ENCODE results near the gene LRRC74B. TPM values are rescaled to one million over a fixed set of nuclear protein-coding genes. Genes with fewer than 3 reads are reported as not detected.

LRRC74B gene
- total and polyA plus RNA-seq, 4 donors = 0.97 to 9.0 (median 2.3) TPM

DNA sequence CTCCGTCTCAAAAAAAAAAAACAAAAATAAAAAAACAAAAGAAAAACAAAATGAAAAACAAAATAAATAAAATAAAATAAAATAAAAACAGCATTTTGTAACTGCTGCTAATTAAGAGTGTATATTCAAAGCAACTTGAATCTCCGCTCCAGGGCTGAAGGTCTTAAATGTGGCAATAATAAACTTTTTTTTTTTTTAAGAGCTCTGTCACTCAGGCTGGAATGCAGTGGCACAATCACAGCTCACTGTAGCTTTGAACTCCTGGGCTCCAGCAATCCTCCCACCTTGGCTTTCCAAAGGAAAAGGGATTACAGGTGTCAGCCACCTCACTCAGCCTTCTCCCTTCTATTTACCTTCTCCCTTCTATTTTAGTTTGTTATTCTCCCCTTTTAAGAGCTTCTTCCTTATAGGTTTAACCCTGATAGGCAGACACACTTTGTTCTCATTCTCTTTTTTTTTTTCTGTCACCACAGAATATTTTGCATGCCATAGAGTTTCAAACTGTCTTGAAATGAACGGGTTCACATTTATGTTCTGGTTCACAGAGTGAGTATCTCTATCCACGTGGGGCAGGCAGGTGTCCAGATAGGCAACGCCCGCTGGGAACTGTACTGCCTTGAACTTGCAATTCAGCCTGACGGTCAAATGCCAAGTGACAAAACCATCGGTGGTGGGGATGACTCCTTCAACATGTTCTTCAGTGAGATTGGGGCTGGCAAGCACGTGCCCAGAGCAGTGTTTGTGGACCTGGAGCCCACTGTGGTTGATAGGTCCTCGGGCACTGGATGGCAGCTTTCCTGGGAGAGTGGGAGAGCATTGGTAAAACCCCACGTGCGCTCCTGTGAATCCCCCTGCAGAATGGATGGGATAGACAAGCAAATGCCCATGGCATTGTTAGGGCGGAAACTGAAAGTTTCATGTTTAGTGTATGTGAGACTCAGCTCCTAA lies 19.4 kb downstream of the LRRC74B start:
- no peaks in the 10 kb centered on the region for H3K9me3 ChIP-seq (ENCODE audit: control insufficient read depth in 4 of 4, insufficient read depth in 3 of 4, low read length in 3 of 4)
- TF ChIP-seq, protein P1, sequence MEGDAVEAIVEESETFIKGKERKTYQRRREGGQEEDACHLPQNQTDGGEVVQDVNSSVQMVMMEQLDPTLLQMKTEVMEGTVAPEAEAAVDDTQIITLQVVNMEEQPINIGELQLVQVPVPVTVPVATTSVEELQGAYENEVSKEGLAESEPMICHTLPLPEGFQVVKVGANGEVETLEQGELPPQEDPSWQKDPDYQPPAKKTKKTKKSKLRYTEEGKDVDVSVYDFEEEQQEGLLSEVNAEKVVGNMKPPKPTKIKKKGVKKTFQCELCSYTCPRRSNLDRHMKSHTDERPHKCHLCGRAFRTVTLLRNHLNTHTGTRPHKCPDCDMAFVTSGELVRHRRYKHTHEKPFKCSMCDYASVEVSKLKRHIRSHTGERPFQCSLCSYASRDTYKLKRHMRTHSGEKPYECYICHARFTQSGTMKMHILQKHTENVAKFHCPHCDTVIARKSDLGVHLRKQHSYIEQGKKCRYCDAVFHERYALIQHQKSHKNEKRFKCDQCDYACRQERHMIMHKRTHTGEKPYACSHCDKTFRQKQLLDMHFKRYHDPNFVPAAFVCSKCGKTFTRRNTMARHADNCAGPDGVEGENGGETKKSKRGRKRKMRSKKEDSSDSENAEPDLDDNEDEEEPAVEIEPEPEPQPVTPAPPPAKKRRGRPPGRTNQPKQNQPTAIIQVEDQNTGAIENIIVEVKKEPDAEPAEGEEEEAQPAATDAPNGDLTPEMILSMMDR (IDR thresholded peaks at IDR 0.05; ENCODE audit: control extremely low read depth, extremely low read depth) = no peak
- H3K9ac ChIP-seq (ENCODE audit: insufficient read depth in 1 of 2, low read length in 2 of 2) = no peak overlapping the region
- no peak overlapping the region for H3K27ac ChIP-seq (ENCODE audit: low read depth in 1 of 2, low read length in 1 of 2)
- WGBS, 2 donors = 62 to 74% methylated on average over 13 of the region's 13 CpGs
- no peaks in the 10 kb centered on the region for H3K36me3 ChIP-seq (ENCODE audit: control insufficient read depth in 4 of 4, insufficient read depth in 4 of 4, low read length in 4 of 4)
- ATAC-seq (ENCODE audit: insufficient read depth, low FRiP score) (no peak), DNase-seq (no peak)
- H3K4me3 ChIP-seq = no peak overlapping the region
- H3K4me1 ChIP-seq (ENCODE audit: control insufficient read depth in 5 of 5, insufficient read depth in 5 of 5, low read length in 5 of 5) = no peaks in the 10 kb centered on the region
- H3K27me3 ChIP-seq (ENCODE audit: control insufficient read depth in 3 of 3, insufficient read depth in 3 of 3, low read length in 2 of 3) = peaks cover 0 to 4% (median 3%) of the 10 kb centered on the region in 3 donors

DNA sequence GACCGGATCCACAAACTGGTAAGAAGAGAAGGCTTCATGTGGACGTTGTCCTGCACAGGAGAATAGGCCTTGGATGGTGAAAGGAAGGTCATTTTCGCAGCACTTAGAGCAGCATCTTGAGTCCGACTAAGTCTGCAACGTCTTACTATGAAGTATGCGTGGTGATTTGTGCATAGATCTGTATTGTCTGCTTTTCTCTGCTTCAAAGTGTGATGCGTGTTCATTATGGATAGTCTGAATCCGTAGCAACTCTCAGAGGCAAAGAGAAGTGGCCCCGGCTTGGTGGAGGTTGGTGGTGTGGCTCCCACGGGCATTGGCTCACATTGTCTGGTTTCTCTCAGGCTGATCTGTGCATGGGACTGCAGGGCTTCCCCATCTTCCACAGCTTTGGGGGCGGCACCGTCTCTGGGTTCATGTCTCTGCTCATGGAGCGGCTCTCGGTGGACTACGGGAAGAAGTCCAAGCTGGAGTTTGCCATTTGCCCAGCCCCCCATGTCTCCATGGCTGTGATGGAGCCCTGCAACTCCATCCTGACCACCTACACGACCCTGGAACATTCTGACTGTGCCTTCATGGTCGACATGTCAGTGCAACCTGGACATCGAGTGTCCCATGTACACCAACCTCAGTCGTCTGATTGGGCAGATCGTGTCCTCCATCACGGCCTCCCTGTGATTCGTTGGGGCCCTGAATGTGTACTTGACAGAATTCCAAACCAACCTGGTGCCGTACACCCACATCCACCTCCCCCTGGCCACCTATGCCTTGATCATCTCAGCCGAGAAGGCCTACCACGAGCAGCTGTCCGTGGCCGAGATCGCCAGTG lies 21.5 kb downstream of the LRRC74B start:
- TF ChIP-seq, protein P1 (IDR thresholded peaks at IDR 0.05; ENCODE audit: control extremely low read depth, extremely low read depth) = no peak
- Histone ChIP-seq H3K9me3 (ENCODE audit: control insufficient read depth in 4 of 4, insufficient read depth in 3 of 4, low read length in 3 of 4) (no peaks in the 10 kb centered on the region), H3K36me3 (ENCODE audit: control insufficient read depth in 4 of 4, insufficient read depth in 4 of 4, low read length in 4 of 4) (no peaks in the 10 kb centered on the region), H3K27ac (ENCODE audit: low read depth in 1 of 2, low read length in 1 of 2) (no peak overlapping the region), H3K27me3 (ENCODE audit: control insufficient read depth in 3 of 3, insufficient read depth in 3 of 3, low read length in 2 of 3) (peaks cover 0 to 4% (median 3%) of the 10 kb centered on the region in 3 donors), H3K9ac (ENCODE audit: insufficient read depth in 1 of 2, low read length in 2 of 2) (no peak overlapping the region), H3K4me1 (ENCODE audit: control insufficient read depth in 5 of 5, insufficient read depth in 5 of 5, low read length in 5 of 5) (no peaks in the 10 kb centered on the region), H3K4me3 (no peak overlapping the region)
- no peak for ATAC-seq (ENCODE audit: insufficient read depth, low FRiP score)
- DNase-seq = no peak
- 87 to 93% methylated on average over 28 of the region's 28 CpGs for WGBS, 2 donors

DNA sequence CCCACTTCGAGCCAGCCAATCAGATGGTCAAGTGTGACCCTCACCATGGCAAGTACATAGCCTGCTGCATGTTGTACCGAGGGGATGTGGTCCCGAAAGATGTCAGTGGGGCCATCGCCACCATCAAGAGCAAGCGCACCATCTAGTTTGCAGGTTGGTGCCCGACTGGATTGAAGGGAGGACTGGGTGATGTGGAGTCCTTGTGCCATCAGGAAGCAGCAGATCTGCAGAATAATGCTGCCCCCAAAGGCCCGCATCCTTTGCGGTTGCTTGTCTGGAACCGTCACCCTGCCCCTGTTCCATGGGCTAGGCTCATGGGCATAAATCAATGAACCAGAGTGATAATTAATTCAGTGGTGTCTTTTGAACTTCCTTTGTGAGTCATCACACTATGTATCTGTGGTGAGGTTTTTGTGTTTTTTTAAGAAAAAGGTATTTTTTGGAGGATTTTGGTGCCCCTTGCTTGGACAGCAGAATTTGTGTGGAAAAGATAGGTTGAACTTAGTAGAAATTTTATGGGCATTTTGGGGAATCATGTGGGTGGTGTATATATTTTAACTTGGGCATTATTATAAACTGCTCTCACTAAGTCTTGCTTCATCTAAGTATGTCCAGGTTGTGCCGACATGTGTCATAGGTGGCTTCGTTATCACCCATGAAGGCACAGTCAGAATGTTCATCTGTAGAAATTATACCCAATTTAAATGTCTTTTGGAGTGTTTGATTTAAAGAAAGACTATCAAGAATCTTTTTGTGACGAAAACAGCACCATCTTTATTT lies 22.3 kb downstream of the LRRC74B start:
- TF ChIP-seq, protein P1 (IDR thresholded peaks at IDR 0.05; ENCODE audit: control extremely low read depth, extremely low read depth) = no peak
- H3K36me3 ChIP-seq (ENCODE audit: control insufficient read depth in 4 of 4, insufficient read depth in 4 of 4, low read length in 4 of 4) = no peaks in the 10 kb centered on the region

More for the DNA sequence above, 22.3 kb downstream of the LRRC74B start:
- Histone ChIP-seq H3K4me3 (no peak overlapping the region), H3K9ac (ENCODE audit: insufficient read depth in 1 of 2, low read length in 2 of 2) (no peak overlapping the region), H3K9me3 (ENCODE audit: control insufficient read depth in 4 of 4, insufficient read depth in 3 of 4, low read length in 3 of 4) (no peaks in the 10 kb centered on the region), H3K4me1 (ENCODE audit: control insufficient read depth in 5 of 5, insufficient read depth in 5 of 5, low read length in 5 of 5) (no peaks in the 10 kb centered on the region), H3K27me3 (ENCODE audit: control insufficient read depth in 3 of 3, insufficient read depth in 3 of 3, low read length in 2 of 3) (peaks cover 0 to 4% (median 3%) of the 10 kb centered on the region in 3 donors), H3K27ac (ENCODE audit: low read depth in 1 of 2, low read length in 1 of 2) (no peak overlapping the region)
- DNase-seq (no peak), ATAC-seq (ENCODE audit: insufficient read depth, low FRiP score) (no peak)
- 91 to 92% methylated on average over 12 of the region's 12 CpGs for WGBS, 2 donors
